Measurements from ENCODE around the gene P3H1.

Gene P3H1

GRCh38 chr1:42780176-42780575 lies 13.3 kb upstream of the P3H1 start:
- H3K4me3 ChIP-seq (ENCODE audit: low read depth in 1 of 2, low read length in 1 of 2) = no peak overlapping the region
- peaks cover 14% of the 10 kb centered on the region for H3K27me3 ChIP-seq
- TF ChIP-seq CTCF (IDR thresholded peaks at IDR 0.05) = no peak
- no peaks in the 10 kb centered on the region for H3K9me3 ChIP-seq
- H3K4me1 ChIP-seq (ENCODE audit: control insufficient read depth in 1 of 2, insufficient read depth in 1 of 2, low read depth in 1 of 2, low read length in 1 of 2) = peaks cover 2 to 5% of the 10 kb centered on the region in 2 experiments
- H3K27ac ChIP-seq = no peak overlapping the region
- H3K36me3 ChIP-seq = peaks cover 75% of the 10 kb centered on the region

DNA sequence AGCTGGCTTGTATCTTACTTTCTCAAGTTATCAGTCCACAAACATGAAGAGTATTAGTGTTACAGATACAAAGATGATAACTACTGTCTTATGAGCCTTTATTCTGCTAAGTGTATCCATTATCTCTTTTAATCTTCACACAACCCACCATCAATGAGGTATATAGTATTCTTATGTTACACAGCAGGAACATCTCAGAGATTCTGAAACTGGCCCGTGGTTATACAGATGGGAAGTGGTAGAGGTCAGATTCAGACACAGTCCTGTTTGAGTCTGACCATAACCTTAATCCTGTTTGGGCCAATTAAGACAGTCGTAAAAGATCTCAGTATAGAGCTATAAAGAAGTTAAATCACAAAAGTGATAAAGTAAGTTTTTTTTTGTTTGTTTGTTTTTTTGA lies 12.9 kb upstream of the P3H1 start:
- TF ChIP-seq CTCF (IDR thresholded peaks at IDR 0.05) = no peak
- Histone ChIP-seq H3K27ac (no peak overlapping the region), H3K36me3 (peaks cover 79% of the 10 kb centered on the region), H3K4me1 (ENCODE audit: control insufficient read depth in 1 of 2, insufficient read depth in 1 of 2, low read depth in 1 of 2, low read length in 1 of 2) (peaks cover 0 to under 1% of the 10 kb centered on the region in 2 experiments), H3K9me3 (no peaks in the 10 kb centered on the region), H3K4me3 (ENCODE audit: low read depth in 1 of 2, low read length in 1 of 2) (no peak overlapping the region), H3K27me3 (peaks cover 10% of the 10 kb centered on the region)

GRCh38 chr1:42777852-42778251 lies 11.0 kb upstream of the P3H1 start:
- Histone ChIP-seq H3K27ac (no peak overlapping the region), H3K4me3 (ENCODE audit: low read depth in 1 of 2, low read length in 1 of 2) (no peak overlapping the region), H3K27me3 (no peaks in the 10 kb centered on the region), H3K4me1 (ENCODE audit: control insufficient read depth in 1 of 2, insufficient read depth in 1 of 2, low read depth in 1 of 2, low read length in 1 of 2) (no peaks in the 10 kb centered on the region), H3K36me3 (peaks cover 85% of the 10 kb centered on the region), H3K9me3 (no peaks in the 10 kb centered on the region)
- TF ChIP-seq CTCF (IDR thresholded peaks at IDR 0.05) = peak; percentile 44

DNA sequence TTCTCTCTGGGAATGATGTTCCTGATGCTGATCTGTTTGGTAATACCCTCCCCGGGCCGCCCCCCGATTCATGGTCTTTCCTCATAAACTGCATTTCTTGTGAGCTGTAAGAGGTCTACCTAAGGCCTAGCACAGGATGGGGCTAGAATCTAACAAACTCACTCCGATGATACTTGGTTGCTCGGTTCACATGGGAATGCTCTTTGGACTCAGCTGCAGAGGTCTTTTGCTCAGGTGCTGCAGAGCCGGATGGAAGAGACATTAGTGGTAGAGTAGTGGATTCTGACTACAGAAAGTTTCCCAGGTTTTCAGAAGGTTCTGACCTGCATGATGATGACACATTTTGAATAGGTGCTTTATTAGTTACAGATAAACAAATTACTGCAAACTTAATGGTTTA lies 9.7 kb upstream of the P3H1 start:
- Histone ChIP-seq H3K36me3 (peaks cover 73% of the 10 kb centered on the region), H3K4me1 (ENCODE audit: control insufficient read depth in 1 of 2, insufficient read depth in 1 of 2, low read depth in 1 of 2, low read length in 1 of 2) (no peaks in the 10 kb centered on the region), H3K27ac (no peak overlapping the region), H3K27me3 (no peaks in the 10 kb centered on the region), H3K9me3 (no peaks in the 10 kb centered on the region), H3K4me3 (ENCODE audit: low read depth in 1 of 2, low read length in 1 of 2) (no peak overlapping the region)
- TF ChIP-seq CTCF (IDR thresholded peaks at IDR 0.05) = no peak

- H3K4me1 ChIP-seq (ENCODE audit: control insufficient read depth in 1 of 2, insufficient read depth in 1 of 2, low read depth in 1 of 2, low read length in 1 of 2) = no peaks in the 10 kb centered on the region
- no peaks in the 10 kb centered on the region for H3K9me3 ChIP-seq
- no peak for TF ChIP-seq CTCF (IDR thresholded peaks at IDR 0.05)
- no peak overlapping the region for H3K4me3 ChIP-seq (ENCODE audit: low read depth in 1 of 2, low read length in 1 of 2)
- peaks cover 66% of the 10 kb centered on the region for H3K36me3 ChIP-seq
- H3K27me3 ChIP-seq = no peaks in the 10 kb centered on the region
- H3K27ac ChIP-seq = no peak overlapping the region
These were observed 8.2 kb upstream of the P3H1 start for GRCh38 chr1:42774928-42775526.

Data from neutrophil (primary cell).